GM12892 (cell line): Measurements from ENCODE around the gene CD40.

Experiments used
- POLR2A ChIP-seq: IDR thresholded peaks from 2 replicates; pipeline ENCODE4 v1.6.1; 2011; ENCODE audit warnings: low read depth, low read length, control low read depth
- POLR2AphosphoS5 ChIP-seq: IDR thresholded peaks from 2 replicates; pipeline ENCODE4 v1.6.1; 2011; ENCODE audit warnings: low read depth, low read length, control low read depth
- TAF1 ChIP-seq: IDR thresholded peaks from 2 replicates; pipeline ENCODE4 v1.6.1; 2011; ENCODE audit warnings: low read depth, mild to moderate bottlenecking, control low read depth, low read length, borderline replicate concordance

GRCh38 chr20:46089417-46090388 is 28.4 kb upstream of the CD40 start, which contains the start of gene NCOA5:
- TF ChIP-seq POLR2AphosphoS5, result peak; percentile 83; the same call in 1 of the 2 replicates
- peak; percentile 92 for TF ChIP-seq POLR2A
- peak; percentile 96 for TF ChIP-seq TAF1
